ENCODE data around the gene TINAGL1. TPM values are rescaled to one million over a fixed set of nuclear protein-coding genes. Genes with fewer than 3 reads are reported as not detected.

Gene TINAGL1
- total and polyA plus RNA-seq, 10 of the 15 experiments (the other 5 are each of a cell fraction or from before 2014, with no cell fraction given) = 0.20 to 0.49 (median 0.23) TPM; not detected in 7

DNA sequence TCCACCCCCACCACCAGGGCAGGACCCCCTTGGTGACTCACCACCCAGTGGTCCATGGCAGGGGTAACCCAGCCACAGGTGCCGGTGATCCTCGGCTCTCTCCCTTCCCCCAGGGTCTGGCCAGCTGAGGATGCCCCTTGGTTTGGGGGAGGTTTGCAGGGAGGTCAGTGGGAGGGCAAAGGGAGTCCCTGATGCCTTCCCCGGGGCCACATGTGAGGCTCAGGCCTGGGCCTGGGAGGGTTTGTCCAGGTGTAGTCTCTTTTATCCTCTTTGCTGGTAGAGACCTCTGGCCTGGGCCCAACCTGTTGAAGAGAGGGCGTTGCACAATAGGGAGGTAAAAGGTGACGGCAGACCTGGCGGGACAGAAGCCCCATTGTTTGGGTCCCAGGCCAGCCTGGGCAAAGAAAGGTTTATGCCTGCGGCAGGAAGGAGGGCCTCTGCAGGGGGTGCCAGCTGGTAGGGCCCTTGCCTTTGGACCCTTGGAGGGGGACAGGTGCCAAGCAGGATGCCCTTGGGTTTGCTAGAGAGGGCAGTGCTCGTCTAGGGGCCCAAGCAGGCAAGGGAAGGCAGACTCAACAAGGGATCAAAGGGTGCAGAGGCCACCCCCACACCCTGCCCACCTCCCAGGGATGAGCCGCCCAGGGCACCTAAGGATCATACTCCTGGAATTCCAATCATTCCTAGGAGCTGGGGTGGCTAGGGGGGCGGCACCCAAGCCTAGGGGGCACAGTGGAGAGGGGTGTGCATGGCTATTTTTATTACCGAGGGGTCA is 760 bp upstream of the TINAGL1 start:
- Histone ChIP-seq H3K9ac (ENCODE audit: control insufficient read depth, insufficient read depth, low read length) (no peak overlapping the region), H3K27ac (ENCODE audit: control insufficient read depth, insufficient read depth) (no peak overlapping the region), H3K9me3 (replicated peaks; ENCODE audit: control insufficient read depth, insufficient read depth, low read length) (no peaks in the 10 kb centered on the region), H3K4me2 (ENCODE audit: control insufficient read depth, insufficient read depth) (no peak overlapping the region), H2AFZ (ENCODE audit: control insufficient read depth, low read depth, low read length) (no peak overlapping the region), H3K4me1 (ENCODE audit: control insufficient read depth, insufficient read depth, low read length) (no peaks in the 10 kb centered on the region; the same call in 1 of the 2 replicates), H3K36me3 (ENCODE audit: control insufficient read depth in 2 of 2, insufficient read depth in 2 of 2, low read length in 1 of 2) (no peaks in the 10 kb centered on the region), H3K27me3 (replicated peaks in 1 of 2; ENCODE audit: control insufficient read depth in 2 of 2, insufficient read depth in 2 of 2, low read length in 1 of 2) (peaks cover 0 to 3% of the 10 kb centered on the region in 2 experiments; a peak in 2 of 4 replicates), H4K20me1 (ENCODE audit: control insufficient read depth, insufficient read depth) (no peaks in the 10 kb centered on the region), H3K4me3 (no peak overlapping the region), H3K79me2 (ENCODE audit: control insufficient read depth, insufficient read depth, low read length) (no peaks in the 10 kb centered on the region)
- no peak for DNase-seq (ENCODE audit: low read depth, low spot score)
- no peak for FAIRE-seq
- RAD21 ChIA-PET (ENCODE audit: unreplicated experiment) = no interaction called here
- CTCF ChIA-PET = no interaction called here
- intact Hi-C loops (cut with micrococcal nuclease; ENCODE audit: unreplicated experiment) = no loop called here
- WGBS (ENCODE audit: insufficient coverage, insufficient replicate concordance, low lambda C conversion rate, missing lambda C conversion rate) = 37% methylated on average over 10 of the region's 11 CpGs
- in situ Hi-C loops (cut with MboI) = no loop called here
- ATAC-seq = no peak
- POLR2A ChIA-PET = no interaction called here
- BruUV-seq (replicated peaks) = no TSS peak
- SMC1A ChIA-PET (ENCODE audit: uncharacterized antibody, unreplicated experiment) = no interaction called here
- TF ChIP-seq CREM (IDR thresholded peaks at IDR 0.05; ENCODE audit: low read depth) (no peak), NFXL1 (IDR thresholded peaks at IDR 0.05; ENCODE audit: borderline replicate concordance) (no peak), NFYB (IDR thresholded peaks at IDR 0.05; ENCODE audit: insufficient read depth, low read depth, low read length) (no peak), MYC (IDR thresholded peaks at IDR 0.05; ENCODE audit: insufficient read depth, insufficient read length, insufficient replicate concordance, low read length, severe bottlenecking) (no peak), ATF3 (IDR thresholded peaks at IDR 0.05; ENCODE audit: borderline replicate concordance, extremely low read depth, low read depth, low read length) (no peak), FOXM1 (IDR thresholded peaks at IDR 0.05; ENCODE audit: low read depth, low read length) (no peak), NFYA (IDR thresholded peaks at IDR 0.05; ENCODE audit: borderline replicate concordance, low read depth, low read length) (no peak)
- TF ChIP-seq, protein P1, sequence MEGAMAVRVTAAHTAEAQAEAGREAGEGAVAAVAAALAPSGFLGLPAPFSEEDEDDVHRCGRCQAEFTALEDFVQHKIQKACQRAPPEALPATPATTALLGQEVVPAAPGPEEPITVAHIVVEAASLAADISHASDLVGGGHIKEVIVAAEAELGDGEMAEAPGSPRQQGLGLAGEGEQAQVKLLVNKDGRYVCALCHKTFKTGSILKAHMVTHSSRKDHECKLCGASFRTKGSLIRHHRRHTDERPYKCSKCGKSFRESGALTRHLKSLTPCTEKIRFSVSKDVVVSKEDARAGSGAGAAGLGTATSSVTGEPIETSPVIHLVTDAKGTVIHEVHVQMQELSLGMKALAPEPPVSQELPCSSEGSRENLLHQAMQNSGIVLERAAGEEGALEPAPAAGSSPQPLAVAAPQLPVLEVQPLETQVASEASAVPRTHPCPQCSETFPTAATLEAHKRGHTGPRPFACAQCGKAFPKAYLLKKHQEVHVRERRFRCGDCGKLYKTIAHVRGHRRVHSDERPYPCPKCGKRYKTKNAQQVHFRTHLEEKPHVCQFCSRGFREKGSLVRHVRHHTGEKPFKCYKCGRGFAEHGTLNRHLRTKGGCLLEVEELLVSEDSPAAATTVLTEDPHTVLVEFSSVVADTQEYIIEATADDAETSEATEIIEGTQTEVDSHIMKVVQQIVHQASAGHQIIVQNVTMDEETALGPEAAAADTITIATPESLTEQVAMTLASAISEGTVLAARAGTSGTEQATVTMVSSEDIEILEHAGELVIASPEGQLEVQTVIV (IDR thresholded peaks at IDR 0.05; ENCODE audit: borderline replicate concordance, partially characterized antibody) = no peak
- TF ChIP-seq, protein P2, sequence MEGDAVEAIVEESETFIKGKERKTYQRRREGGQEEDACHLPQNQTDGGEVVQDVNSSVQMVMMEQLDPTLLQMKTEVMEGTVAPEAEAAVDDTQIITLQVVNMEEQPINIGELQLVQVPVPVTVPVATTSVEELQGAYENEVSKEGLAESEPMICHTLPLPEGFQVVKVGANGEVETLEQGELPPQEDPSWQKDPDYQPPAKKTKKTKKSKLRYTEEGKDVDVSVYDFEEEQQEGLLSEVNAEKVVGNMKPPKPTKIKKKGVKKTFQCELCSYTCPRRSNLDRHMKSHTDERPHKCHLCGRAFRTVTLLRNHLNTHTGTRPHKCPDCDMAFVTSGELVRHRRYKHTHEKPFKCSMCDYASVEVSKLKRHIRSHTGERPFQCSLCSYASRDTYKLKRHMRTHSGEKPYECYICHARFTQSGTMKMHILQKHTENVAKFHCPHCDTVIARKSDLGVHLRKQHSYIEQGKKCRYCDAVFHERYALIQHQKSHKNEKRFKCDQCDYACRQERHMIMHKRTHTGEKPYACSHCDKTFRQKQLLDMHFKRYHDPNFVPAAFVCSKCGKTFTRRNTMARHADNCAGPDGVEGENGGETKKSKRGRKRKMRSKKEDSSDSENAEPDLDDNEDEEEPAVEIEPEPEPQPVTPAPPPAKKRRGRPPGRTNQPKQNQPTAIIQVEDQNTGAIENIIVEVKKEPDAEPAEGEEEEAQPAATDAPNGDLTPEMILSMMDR (IDR thresholded peaks at IDR 0.05 in 2 of 3, conservative IDR thresholded peaks at IDR 0.05 in 1 of 3; ENCODE audit: control insufficient read depth in 2 of 3, extremely low read depth in 1 of 3, insufficient read depth in 1 of 3, low read depth in 3 of 3, low read length in 3 of 3) = no peak
- TF ChIP-seq, protein P3, sequence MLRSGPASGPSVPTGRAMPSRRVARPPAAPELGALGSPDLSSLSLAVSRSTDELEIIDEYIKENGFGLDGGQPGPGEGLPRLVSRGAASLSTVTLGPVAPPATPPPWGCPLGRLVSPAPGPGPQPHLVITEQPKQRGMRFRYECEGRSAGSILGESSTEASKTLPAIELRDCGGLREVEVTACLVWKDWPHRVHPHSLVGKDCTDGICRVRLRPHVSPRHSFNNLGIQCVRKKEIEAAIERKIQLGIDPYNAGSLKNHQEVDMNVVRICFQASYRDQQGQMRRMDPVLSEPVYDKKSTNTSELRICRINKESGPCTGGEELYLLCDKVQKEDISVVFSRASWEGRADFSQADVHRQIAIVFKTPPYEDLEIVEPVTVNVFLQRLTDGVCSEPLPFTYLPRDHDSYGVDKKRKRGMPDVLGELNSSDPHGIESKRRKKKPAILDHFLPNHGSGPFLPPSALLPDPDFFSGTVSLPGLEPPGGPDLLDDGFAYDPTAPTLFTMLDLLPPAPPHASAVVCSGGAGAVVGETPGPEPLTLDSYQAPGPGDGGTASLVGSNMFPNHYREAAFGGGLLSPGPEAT (IDR thresholded peaks at IDR 0.05; ENCODE audit: low read depth) = no peak
- TF ChIP-seq, protein P4, sequence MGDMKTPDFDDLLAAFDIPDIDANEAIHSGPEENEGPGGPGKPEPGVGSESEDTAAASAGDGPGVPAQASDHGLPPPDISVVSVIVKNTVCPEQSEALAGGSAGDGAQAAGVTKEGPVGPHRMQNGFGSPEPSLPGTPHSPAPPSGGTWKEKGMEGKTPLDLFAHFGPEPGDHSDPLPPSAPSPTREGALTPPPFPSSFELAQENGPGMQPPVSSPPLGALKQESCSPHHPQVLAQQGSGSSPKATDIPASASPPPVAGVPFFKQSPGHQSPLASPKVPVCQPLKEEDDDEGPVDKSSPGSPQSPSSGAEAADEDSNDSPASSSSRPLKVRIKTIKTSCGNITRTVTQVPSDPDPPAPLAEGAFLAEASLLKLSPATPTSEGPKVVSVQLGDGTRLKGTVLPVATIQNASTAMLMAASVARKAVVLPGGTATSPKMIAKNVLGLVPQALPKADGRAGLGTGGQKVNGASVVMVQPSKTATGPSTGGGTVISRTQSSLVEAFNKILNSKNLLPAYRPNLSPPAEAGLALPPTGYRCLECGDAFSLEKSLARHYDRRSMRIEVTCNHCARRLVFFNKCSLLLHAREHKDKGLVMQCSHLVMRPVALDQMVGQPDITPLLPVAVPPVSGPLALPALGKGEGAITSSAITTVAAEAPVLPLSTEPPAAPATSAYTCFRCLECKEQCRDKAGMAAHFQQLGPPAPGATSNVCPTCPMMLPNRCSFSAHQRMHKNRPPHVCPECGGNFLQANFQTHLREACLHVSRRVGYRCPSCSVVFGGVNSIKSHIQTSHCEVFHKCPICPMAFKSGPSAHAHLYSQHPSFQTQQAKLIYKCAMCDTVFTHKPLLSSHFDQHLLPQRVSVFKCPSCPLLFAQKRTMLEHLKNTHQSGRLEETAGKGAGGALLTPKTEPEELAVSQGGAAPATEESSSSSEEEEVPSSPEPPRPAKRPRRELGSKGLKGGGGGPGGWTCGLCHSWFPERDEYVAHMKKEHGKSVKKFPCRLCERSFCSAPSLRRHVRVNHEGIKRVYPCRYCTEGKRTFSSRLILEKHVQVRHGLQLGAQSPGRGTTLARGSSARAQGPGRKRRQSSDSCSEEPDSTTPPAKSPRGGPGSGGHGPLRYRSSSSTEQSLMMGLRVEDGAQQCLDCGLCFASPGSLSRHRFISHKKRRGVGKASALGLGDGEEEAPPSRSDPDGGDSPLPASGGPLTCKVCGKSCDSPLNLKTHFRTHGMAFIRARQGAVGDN (IDR thresholded peaks at IDR 0.05) = no peak

Data from GM12878 (cell line).